AG09309 (cell line): ENCODE results near the gene KAZN.

ENCODE experiments used
- DNase-seq: peaks from one replicate; pipeline ENCODE4 v3.0.0-alpha.2; 2010; ENCODE audit warnings: low read depth
- H3K4me3 ChIP-seq: 2 replicates; pipeline ENCODE4 v1.5.1; 2011; ENCODE audit warnings: mild to moderate bottlenecking, low read depth, low read length, moderate library complexity; ENCODE audit not compliant: control insufficient read depth
- TF ChIP-seq, protein P1 (sequence below): IDR thresholded peaks from 2 replicates; pipeline ENCODE4 v1.5.1; 2011; ENCODE audit warnings: mild to moderate bottlenecking, low read depth, low read length, inconsistent platforms; ENCODE audit not compliant: insufficient read depth, control insufficient read depth; ENCODE audit errors: missing control alignments

The KAZN gene

DNA sequence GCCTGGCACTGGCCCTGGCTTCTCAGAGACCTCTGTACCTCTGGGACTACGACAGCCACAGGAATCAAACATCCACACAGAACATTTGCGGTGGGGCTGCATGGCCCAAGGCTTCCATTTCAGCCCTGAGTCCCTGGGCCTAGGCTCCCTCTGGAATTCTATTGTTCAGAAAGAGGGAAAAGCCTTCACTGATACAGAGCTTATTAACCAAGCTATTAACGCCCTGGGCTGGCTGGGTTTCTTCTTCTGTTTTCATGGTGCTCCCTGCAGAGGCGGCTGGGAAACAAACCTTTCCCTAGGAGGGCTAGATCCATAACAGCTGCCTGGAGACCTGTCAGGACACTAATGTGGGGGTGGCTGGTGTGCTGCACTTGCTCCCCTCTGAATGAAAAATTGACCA, 88.2 kb downstream of the KAZN start:
- no peak for DNase-seq
- TF ChIP-seq, protein P1, sequence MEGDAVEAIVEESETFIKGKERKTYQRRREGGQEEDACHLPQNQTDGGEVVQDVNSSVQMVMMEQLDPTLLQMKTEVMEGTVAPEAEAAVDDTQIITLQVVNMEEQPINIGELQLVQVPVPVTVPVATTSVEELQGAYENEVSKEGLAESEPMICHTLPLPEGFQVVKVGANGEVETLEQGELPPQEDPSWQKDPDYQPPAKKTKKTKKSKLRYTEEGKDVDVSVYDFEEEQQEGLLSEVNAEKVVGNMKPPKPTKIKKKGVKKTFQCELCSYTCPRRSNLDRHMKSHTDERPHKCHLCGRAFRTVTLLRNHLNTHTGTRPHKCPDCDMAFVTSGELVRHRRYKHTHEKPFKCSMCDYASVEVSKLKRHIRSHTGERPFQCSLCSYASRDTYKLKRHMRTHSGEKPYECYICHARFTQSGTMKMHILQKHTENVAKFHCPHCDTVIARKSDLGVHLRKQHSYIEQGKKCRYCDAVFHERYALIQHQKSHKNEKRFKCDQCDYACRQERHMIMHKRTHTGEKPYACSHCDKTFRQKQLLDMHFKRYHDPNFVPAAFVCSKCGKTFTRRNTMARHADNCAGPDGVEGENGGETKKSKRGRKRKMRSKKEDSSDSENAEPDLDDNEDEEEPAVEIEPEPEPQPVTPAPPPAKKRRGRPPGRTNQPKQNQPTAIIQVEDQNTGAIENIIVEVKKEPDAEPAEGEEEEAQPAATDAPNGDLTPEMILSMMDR, result no peak
- no peak overlapping the region for H3K4me3 ChIP-seq

DNA sequence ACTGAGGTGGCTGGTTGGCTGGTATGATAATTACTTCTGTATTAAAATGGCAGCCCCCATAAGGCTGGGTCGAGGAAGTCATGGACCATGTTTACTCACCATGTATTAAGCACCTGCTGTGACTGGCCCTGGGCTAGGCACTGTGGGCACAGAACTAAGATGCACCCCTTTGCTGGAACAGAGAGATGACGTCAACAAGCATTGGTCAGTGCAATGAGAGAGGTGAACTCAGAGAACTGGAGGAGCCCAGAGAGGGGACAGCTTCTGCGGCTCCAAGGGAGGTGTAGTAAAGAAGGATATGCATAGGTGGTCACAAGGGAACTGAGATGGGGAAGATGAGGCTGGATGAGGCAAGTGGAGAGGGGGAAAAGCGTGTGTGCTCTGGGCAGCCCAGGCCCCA, 88.7 kb downstream of the KAZN start:
- H3K4me3 ChIP-seq, result no peak overlapping the region
- no peak for DNase-seq
- TF ChIP-seq, protein P1, result no peak

DNA sequence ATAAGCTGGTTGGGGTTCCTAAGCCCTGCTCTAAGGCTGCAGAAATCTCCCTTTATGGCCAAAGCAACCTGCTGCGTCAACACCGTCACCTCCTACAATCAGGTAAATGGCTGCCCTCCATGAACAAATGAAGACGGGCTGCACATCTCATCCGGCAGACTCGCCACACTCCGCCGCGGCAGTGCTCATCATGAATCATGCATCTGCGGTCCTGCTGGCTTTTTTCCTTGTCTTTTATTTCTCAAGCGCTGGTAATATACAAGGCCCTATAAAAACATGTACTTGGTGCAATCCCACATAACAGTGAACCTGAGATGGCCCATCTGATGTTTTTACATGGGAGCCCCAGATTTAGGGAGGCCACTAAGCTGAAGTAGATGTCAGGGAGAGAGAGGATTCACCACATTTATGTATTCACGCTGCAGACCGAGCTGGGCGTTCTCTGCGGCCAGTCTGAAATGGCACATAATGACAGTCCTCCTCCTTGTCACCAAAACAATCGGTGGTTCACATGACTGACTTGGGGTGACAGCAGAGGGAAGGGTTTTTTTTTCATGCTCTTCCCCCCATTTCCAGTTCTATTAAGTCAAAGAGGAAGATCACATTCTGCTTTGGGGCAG, 91.6 kb downstream of the KAZN start:
- peak; percentile 18 for DNase-seq
- H3K4me3 ChIP-seq, result no peak overlapping the region
- TF ChIP-seq, protein P1, result no peak

DNA sequence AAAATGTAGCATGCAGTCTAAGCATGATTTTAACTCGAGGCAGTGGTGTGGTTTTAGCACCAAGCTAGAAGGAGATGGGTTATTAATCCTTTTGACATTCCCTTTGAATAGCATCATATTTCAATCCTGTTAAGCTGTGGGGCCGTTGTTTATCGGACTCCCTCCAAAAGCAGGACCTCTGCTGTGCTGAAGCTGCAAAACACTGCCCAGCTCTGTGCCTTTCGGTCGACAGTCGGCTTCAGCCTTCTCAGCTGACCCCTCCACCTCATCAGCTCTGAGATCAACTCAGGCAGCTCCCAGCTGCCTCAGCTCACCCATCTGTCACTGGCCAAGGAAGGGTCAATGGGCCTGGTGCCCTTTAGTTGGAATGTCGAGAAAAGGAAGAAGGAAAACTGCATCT, 95.5 kb downstream of the KAZN start:
- no peak overlapping the region for H3K4me3 ChIP-seq
- TF ChIP-seq, protein P1, result no peak
- DNase-seq, result no peak

DNA sequence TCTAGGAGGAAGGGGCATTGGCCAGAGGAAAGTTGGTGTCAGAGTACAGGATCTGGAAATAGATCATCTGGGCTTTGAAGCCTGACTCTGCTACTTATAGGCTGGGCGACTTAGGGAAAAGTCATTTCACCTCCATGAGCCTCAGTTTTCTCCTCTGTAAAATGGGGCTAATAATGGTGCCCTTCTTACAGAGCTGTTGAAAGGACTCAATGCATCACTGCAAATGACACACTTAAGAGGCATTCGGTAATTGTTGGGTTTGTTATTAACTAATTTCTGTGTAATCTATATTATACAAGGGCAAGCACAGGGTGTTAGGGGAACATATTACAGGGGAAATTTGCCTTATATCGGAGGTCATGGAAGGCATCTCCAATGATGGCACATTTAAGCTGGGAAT, 96.1 kb downstream of the KAZN start:
- no peak for DNase-seq
- no peak overlapping the region for H3K4me3 ChIP-seq
- TF ChIP-seq, protein P1, result no peak

DNA sequence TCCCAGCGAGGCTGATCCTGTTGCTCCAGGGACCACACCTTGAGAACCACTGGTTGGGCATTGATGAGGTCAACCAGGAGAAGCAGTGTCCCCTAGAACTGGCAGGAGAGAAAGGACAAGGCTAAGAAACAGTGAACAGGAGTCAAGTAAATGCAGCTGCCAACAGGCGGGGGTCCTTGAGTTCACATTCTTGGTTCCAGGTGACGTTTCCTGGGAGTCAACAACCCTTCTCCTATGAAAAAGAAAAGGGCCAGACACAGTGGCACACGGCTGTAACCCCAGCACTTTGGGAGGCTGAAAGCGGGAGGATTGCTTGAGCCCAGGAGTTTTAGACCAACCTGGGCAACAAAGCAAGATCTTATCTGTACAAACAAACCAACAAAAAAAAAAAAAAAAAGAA, 98.3 kb downstream of the KAZN start:
- TF ChIP-seq, protein P1, result no peak
- H3K4me3 ChIP-seq, result no peak overlapping the region
- DNase-seq, result no peak

DNA sequence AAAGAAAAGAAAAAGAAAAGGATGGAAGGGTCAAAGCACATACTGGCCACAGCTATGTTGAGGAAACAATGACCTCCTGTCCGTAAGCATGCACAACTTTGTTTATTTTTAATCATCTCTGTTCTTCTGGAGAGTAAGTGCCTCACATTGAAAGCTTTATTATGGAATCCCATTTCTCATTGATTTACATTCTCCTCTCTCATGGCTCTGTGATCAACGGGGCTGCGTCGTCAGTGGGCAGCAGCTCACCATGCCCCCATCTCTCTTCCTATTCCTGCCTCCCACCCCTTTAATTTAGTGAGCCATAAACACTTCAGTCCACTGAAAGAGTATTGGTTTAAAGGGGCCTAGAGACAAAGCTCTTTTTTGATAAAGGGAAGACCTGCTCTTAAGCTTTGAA, 98.9 kb downstream of the KAZN start:
- DNase-seq, result no peak
- TF ChIP-seq, protein P1, result no peak

More for the DNA sequence above, 98.9 kb downstream of the KAZN start:
- no peak overlapping the region for H3K4me3 ChIP-seq
